Amniotic epithelial cell (primary cell): ENCODE results near the gene SLC5A2.
"Not testable (repeated sequence)": the region's sequence is repeated elsewhere in the genome, so short reads cannot be mapped to it uniquely, and the experiment has no call there.

Source experiments
- DNase-seq: peaks from one replicate; pipeline ENCODE4 v3.0.0-alpha.2; 2010; ENCODE audit warnings: low read depth

The SLC5A2 gene

DNA sequence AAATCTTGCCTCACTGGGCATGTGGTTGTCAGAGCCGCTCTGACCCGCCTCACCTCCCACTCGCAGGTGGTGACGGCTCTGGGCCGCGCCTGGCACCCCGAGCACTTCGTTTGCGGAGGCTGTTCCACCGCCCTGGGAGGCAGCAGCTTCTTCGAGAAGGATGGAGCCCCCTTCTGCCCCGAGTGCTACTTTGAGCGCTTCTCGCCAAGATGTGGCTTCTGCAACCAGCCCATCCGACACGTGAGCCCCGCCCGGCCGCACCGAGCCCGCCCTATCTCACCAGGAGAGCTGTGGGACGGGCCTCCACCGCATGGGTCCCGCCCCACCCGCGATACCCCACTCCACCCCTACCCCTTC lies 7.0 kb upstream of the SLC5A2 start:
- DNase-seq = no peak

DNA sequence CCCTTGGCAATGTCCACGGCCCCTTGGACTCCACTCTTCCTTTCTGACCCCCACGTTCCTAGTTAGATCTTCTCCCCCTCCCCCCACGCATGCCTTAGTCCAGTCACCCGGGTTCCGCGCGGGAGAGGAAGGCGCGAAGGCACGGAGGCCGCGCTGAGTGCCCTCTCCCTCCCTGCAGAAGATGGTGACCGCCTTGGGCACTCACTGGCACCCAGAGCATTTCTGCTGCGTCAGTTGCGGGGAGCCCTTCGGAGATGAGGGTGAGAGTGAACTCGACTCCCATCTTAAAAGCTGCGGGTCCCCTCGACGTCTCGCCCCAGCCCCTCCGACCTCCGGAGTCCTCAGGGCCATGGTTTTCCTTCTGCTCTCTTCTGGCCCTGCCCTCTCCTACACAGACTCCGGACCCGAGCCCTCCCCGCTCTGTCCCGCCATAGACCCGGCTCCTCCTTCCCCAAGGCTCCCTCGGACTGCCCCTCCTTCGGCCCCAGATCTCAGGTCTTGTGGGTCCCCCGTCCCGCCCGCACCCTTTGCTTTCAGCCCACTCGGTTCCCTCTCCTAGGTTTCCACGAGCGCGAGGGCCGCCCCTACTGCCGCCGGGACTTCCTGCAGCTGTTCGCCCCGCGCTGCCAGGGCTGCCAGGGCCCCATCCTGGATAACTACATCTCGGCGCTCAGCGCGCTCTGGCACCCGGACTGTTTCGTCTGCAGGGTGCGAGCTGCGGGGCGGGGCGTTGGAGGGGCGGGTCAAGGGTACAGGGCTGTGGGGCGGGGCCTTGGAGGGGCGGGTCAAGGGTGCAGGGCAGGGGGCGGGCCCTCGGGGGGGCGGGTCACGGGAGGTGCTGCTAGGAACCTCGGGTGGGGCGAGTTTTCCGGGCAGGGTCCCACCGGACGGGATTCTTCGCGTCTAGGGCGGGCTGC lies 6.4 kb upstream of the SLC5A2 start:
- peak; percentile 54 for DNase-seq

GRCh38 chr16:31477220-31478216 lies 5.4 kb upstream of the SLC5A2 start:
- DNase-seq = no peak

DNA sequence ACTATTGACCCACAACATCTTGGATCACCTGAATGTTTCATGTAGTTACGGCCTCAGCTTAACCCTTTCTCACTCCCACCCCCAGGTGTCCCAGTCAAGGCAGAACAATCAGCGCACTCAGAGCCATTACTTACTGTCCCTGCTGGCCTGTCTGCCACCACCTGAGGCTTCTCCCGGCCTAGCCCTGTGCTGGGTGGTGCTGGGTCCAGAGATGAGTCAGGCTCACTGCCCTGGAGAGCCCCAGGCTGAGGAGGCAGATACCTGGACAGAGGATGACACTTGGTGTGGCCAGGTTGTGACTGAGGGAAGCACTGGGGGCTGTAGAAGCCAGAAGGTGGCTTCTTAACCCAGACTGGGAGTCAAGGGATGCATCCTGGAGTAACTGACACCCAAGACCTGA lies 4.0 kb upstream of the SLC5A2 start:
- no peak for DNase-seq

- no peak for DNase-seq
Observed at GRCh38 chr16:31479751-31480150, 3.2 kb upstream of the SLC5A2 start.

GRCh38 chr16:31480851-31481536 lies 1.9 kb upstream of the SLC5A2 start:
- no peak for DNase-seq

- not testable (repeated sequence) for DNase-seq
Observed at GRCh38 chr16:31484048-31484447, 1.1 kb downstream of the SLC5A2 start.

- no peak for DNase-seq
Observed at GRCh38 chr16:31484491-31485171, 1.7 kb downstream of the SLC5A2 start.

GRCh38 chr16:31485571-31485970 lies 2.6 kb downstream of the SLC5A2 start:
- no peak for DNase-seq

DNA sequence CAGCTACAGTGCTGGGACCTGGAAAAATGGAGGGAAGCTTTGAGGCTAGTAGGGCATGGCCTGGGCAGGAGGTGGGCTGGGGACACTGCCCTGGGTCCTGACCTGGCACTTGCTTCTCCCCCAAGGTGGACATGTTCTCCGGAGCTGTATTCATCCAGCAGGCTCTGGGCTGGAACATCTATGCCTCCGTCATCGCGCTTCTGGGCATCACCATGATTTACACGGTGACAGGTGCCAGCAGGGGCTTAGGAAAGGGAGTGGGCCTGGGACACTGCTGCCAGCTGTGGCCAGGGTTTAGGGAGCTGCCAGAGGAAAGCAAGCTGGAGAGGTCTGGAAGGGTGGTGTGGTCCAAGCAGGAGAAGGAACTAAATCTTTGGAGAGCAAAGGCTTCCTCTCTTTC lies 3.1 kb downstream of the SLC5A2 start:
- no peak for DNase-seq

- no peak for DNase-seq
Observed at GRCh38 chr16:31487071-31487719, 4.3 kb downstream of the SLC5A2 start.

DNA sequence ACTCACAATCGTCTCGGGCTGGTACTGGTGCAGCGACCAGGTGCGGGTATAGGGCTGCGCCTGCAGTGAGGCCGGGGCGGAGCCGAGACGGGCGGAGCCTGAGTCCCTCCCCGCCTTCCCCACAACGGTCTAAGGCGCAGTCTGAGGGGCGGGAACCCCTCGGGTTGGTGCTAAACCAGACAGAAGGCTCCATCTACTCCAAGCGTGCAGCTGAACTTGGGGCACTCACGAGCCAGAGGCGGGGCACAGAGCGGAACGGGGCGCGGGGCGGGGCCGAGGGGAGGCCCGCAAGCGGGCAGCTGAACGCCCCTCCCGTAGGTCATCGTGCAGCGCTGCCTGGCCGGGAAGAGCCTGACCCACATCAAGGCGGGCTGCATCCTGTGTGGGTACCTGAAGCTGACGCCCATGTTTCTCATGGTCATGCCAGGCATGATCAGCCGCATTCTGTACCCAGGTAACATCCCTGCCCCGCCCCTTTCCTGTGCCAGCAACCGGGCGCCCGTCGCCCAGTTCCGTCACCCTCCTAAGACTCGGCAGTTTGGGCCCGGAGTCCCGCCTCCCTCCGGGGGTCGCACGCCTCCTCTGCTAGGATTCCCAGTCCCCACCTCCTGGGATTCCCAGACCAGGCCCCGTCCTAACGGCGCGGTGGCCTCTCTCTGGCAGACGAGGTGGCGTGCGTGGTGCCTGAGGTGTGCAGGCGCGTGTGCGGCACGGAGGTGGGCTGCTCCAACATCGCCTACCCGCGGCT lies 5.0 kb downstream of the SLC5A2 start:
- peak; percentile 23 for DNase-seq

GRCh38 chr16:31488468-31489297 lies 5.8 kb downstream of the SLC5A2 start:
- DNase-seq = no peak

GRCh38 chr16:31489298-31489564 lies 6.3 kb downstream of the SLC5A2 start:
- no peak for DNase-seq

GRCh38 chr16:31489616-31490584 lies 7.0 kb downstream of the SLC5A2 start:
- no peak for DNase-seq

GRCh38 chr16:31491778-31492418 lies 9.0 kb downstream of the SLC5A2 start:
- no peak for DNase-seq

DNA sequence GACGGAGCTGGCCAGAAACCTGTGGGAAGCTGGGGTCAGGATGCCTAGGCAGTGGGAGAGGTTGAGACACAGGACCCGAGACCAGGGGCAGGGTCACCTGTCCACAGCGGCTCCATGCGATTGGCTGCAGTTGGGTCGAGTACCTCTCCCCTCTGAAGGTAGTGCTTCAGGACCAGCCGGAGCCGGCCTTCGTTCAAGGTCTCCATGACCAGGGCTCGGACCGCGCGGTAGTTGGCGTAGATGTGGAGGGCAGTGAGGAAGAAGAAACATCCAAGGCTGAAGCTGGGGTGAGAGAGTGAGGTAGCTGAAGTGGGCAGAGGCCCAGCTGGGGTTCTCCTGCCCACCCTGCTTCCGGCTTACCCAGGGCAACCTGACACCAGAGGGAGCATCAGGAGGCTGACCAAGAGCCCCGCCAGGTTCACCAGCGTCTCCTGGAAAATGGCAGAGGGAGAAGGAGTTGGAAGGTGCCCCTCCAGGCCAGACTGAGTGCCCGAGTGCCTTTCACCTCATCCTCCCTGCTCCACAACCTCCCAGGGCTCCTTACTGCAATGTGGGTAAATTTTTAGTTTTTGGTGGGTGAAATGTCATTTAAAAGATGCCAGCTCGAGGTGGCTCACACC lies 10.7 kb downstream of the SLC5A2 start:
- DNase-seq = no peak

- no peak for DNase-seq
Observed at GRCh38 chr16:31496670-31497069, 13.7 kb downstream of the SLC5A2 start.
